AG09309 (cell line): ENCODE measurements around the gene TNMD.

ENCODE experiments used
- DNase-seq: peaks from one replicate; pipeline ENCODE4 v3.0.0-alpha.2; 2010; ENCODE audit warnings: low read depth
- H3K4me3 ChIP-seq: 2 replicates; pipeline ENCODE4 v1.5.1; 2011; ENCODE audit warnings: mild to moderate bottlenecking, low read depth, low read length, moderate library complexity; ENCODE audit not compliant: control insufficient read depth
- TF ChIP-seq, protein P1 (sequence below): IDR thresholded peaks from 2 replicates; pipeline ENCODE4 v1.5.1; 2011; ENCODE audit warnings: mild to moderate bottlenecking, low read depth, low read length, inconsistent platforms; ENCODE audit not compliant: insufficient read depth, control insufficient read depth; ENCODE audit errors: missing control alignments

Gene TNMD

DNA sequence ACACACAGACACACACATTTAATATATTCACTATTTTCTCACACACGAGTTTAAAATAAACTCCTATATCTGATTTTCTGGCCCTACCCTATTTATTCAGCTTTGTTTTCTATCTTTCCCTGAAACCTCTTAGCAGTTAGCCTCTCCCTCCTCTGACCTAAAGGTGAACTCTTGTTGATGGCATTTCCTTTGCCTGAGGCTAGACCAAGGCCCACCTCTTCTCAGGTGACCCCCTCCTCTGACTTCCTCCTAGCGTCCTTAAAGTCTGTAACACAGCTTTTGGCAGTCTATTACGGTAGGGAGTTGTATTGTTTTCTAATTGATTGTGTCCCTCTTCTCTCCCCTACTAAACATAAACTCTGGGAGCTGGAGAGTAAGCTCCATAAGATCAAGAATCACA, 57.6 kb downstream of the TNMD start:
- DNase-seq = no peak
- no peak overlapping the region for H3K4me3 ChIP-seq
- TF ChIP-seq, protein P1, sequence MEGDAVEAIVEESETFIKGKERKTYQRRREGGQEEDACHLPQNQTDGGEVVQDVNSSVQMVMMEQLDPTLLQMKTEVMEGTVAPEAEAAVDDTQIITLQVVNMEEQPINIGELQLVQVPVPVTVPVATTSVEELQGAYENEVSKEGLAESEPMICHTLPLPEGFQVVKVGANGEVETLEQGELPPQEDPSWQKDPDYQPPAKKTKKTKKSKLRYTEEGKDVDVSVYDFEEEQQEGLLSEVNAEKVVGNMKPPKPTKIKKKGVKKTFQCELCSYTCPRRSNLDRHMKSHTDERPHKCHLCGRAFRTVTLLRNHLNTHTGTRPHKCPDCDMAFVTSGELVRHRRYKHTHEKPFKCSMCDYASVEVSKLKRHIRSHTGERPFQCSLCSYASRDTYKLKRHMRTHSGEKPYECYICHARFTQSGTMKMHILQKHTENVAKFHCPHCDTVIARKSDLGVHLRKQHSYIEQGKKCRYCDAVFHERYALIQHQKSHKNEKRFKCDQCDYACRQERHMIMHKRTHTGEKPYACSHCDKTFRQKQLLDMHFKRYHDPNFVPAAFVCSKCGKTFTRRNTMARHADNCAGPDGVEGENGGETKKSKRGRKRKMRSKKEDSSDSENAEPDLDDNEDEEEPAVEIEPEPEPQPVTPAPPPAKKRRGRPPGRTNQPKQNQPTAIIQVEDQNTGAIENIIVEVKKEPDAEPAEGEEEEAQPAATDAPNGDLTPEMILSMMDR = no peak

DNA sequence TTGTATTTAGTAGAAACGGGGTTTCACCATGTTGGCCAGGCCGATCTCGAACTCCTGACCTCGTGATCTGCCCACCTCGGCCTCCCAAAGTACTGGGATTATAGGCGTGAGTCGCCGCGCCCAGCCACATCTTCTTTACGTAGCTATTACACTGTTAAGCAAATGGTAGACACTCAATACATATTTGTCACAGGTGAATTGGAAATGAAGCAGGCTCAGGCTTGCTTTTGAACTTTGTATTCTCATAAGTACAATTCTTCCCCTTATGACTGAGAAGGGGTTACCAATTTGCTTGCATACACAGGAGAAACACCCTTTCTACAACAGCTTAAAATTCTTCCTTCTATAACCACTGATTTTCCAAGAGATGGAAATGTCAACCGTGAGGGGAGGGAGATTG, 58.5 kb downstream of the TNMD start:
- no peak for DNase-seq
- TF ChIP-seq, protein P1 = no peak
- H3K4me3 ChIP-seq = no peak overlapping the region

DNA sequence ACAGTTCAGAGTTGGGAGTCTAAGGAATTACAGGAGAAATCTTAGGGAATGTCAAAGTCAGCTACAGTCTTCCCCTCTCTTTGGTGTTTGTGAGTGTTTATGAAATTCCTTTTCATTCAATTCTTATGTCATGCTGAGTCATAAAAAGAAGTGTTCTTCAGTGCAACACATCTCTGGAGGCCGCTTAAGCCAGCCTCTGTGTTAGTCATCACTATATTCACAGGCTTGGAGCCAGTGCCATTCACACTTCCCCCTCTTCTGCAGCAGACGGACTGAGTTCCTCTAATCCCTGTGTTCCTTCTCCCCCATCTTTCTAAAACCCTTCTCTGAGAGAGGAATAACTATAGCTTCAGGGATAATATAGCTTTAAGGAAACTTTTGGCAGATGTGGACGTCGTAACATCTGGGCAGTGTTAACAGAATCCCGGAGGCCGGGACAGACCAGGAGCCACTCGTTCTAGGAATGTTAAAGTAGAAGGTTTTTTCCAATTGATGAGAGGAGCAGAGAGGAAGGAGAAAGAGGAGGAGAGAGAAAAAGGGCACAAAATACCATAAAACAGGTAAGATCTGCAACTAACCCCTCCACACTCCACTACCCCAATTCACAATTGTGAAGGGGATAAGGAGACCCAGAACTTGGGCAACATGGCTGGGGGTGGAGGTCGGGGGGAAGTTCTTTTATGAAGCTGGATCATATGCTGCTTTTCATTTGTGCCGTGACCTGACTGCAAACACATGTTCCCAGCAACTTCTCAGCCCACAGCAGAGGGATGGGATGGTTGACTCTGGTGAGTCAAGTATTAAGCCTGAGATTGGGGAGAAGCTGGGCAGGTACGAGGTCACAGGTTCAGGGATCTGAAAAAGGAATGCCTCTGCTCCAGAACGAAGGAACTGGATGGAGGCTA, 59.5 kb downstream of the TNMD start, which contains the start of gene SRPX2:
SRPX2 (plus strand) TSS at position 244 of the 905 bp plus-strand sequence. CDS start 2,124 bp downstream, outside the sequence.
- H3K4me3 ChIP-seq = peak within 1 kb of the TSS; percentile 38
- TF ChIP-seq, protein P1 = no peak
- peak; percentile 67 for DNase-seq

DNA sequence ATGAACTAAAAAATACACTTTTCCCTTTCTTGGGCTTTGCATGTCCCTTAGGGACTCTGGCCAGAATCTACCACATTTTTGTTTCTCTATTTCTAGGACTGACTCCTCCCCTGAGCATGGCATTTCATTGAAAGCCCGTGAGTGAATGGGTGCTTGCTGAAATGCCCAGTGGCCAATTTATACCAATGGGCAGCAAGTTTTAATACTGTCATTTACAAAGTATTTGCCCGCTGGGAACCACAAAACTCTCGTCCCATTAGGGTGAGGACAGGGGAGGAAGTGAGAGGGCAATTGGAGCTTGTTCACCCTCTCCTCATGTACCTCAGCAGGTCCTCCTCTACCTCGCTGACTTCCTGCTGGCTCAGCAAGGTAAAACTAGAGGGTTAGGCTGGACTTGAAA, 60.4 kb downstream of the TNMD start:
- TF ChIP-seq, protein P1 = no peak
- no peak overlapping the region; the same call in 1 of the 2 replicates for H3K4me3 ChIP-seq
- DNase-seq = no peak

DNA sequence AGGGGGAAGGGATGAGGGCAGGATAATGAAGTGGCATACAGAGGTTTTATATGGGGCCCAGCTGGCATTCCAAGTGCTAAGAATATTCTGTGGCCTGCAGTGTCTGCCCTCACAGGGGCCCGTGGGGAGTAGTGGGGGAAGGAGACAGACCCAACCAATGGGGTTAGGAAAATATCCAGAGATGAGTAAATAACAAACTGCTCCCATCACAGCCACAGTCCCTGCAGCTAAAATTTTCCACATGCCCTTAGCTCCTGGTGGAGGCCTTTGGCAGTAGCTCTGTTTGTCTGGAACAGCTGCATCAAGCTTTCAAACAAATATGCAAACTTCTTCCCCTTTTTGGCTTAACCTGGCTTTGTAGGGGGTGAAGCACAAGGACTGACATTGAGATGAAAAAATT, 62.4 kb downstream of the TNMD start:
- no peak overlapping the region for H3K4me3 ChIP-seq
- TF ChIP-seq, protein P1 = no peak
- no peak for DNase-seq

DNA sequence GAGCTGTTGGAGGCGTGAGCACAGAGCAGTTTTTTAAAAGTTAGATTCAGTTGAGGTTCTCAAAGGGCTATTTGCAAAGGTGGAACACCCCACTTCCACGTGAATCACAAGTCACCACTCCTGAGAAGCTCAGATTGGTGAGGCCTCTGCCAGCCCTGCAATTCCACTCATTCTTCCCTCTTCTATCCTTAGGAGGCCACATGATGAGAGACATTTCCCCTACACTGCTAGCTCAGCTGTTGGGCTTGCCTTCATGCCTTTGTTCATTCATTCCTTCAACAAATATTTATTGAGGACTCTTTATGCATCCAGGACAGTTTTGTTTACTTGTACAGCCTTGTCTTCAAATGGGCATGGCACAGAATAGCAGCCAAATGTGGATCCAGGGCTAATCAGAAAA, 63.0 kb downstream of the TNMD start:
- no peak overlapping the region for H3K4me3 ChIP-seq
- DNase-seq = no peak
- TF ChIP-seq, protein P1 = no peak
